ENCODE measurements around the gene CPXM1. TPM values are rescaled to one million over a fixed set of nuclear protein-coding genes. Genes with fewer than 3 reads are reported as not detected.

Gene CPXM1
- under 1 TPM in 1 of 6 experiments, not detected in 5; 0.10 TPM for total RNA-seq (2021; fragmentation: NEBNext Ultra II Directional; extraction: Animal tissue kit (Norgen Biotek cat#: 25700))
- long read RNA-seq = 0 reads

GRCh38 chr20:2800521-2801285 is at the start of gene CPXM1:
TSS of gene CPXM1 (minus strand) at chr20:2800627. CDS start at chr20:2800572, 55 bp downstream.
- H3K4me3 Mint-ChIP-seq = peak within 1 kb of the TSS; percentile 82
- peaks cover 44% of the 10 kb centered on the region for H3K27me3 Mint-ChIP-seq (ENCODE audit: insufficient read depth)

DNA sequence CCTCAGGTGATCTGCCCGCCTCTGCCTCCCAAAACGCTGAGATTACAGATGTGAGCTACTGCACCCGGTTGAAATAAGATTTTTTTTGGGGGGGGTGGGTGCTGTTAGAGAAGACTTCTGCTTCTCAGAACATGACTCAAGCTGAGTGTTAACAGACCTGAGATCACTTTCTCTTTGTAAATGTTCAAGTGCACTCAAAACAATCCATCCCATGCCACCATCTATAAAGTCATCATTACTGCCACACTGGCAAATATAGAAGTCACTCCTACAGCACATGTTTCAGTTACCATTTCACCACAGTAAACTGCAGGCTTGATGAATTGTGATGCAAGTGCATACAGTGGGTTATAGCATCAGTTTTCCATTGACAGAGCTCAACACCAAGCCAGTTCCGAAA is 49.1 kb upstream of the CPXM1 start:
- TF ChIP-seq CTCF (IDR thresholded peaks at IDR 0.05) = no peak
- H3K27me3 Mint-ChIP-seq (ENCODE audit: insufficient read depth) = no peaks in the 10 kb centered on the region; the same call in 1 of the 2 replicates
- no peak for DNase-seq
- no peak overlapping the region for H3K4me3 Mint-ChIP-seq
- H3K36me3 Mint-ChIP-seq (ENCODE audit: low read depth) = peaks cover 7% of the 10 kb centered on the region; the same call in 1 of the 2 replicates
- H3K27ac Mint-ChIP-seq = no peak overlapping the region
- H3K9me3 Mint-ChIP-seq = no peaks in the 10 kb centered on the region
- no peaks in the 10 kb centered on the region for H3K4me1 Mint-ChIP-seq (ENCODE audit: low read depth)

More at GRCh38 chr20:2800521-2801285, at the start of gene CPXM1:
- Mint-ChIP-seq H3K4me1 (ENCODE audit: low read depth) (peaks cover 17% of the 10 kb centered on the region), H3K9me3 (peaks cover 4% of the 10 kb centered on the region; the same call in 1 of the 2 replicates), H3K36me3 (ENCODE audit: low read depth) (peaks cover 9% of the 10 kb centered on the region; the same call in 1 of the 2 replicates), H3K27ac (no peak within 1 kb of the TSS)
- TF ChIP-seq CTCF (IDR thresholded peaks at IDR 0.05) = no peak; the same call in 1 of the 2 replicates
- DNase-seq = no peak

DNA sequence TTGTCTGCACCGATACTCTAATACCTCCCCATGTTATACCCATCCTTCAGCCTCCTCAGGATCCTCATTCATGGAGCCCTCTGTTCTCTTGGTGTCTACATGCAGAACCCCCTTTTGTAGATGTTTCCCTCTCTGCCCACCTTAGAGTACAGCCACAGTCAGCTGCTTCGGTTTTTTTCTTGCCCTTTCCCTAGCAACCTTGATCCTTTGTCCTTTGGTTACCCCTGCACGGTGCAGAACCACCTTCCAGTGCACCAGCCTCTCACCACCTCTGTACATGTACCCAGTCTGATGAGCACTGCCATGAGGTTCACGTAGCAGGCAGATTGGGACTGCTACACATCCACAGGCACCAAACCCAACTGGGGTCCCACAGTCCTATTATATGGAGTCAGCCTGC is 47.4 kb upstream of the CPXM1 start:
- Mint-ChIP-seq H3K4me3 (no peak overlapping the region), H3K27me3 (ENCODE audit: insufficient read depth) (no peaks in the 10 kb centered on the region; the same call in 1 of the 2 replicates), H3K27ac (no peak overlapping the region), H3K36me3 (ENCODE audit: low read depth) (peaks cover 18% of the 10 kb centered on the region; the same call in 1 of the 2 replicates), H3K4me1 (ENCODE audit: low read depth) (no peaks in the 10 kb centered on the region), H3K9me3 (no peaks in the 10 kb centered on the region)
- no peak for TF ChIP-seq CTCF (IDR thresholded peaks at IDR 0.05)
- no peak for DNase-seq

DNA sequence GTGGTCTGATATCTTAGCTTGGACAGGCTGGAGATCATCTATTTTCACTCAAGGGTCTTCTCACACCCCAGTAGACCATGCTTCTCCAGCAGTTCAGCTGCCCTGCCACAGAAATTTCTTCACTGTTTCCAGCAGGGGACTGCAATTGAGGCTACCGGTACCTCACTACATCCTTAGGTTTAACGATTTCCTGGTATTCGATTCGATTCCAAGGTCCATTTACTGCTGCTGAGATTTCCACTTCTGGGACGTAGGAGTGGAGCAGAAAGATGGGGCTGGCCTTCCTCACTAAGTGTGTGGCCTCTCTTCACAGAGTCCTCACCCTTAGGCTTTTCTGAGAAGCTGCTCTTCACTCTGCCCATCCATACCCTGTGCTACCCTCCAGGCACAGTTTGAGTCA is 46.3 kb upstream of the CPXM1 start:
- H3K36me3 Mint-ChIP-seq (ENCODE audit: low read depth) = peaks cover 18% of the 10 kb centered on the region; the same call in 1 of the 2 replicates
- H3K4me3 Mint-ChIP-seq = no peak overlapping the region
- no peak overlapping the region for H3K27ac Mint-ChIP-seq
- H3K4me1 Mint-ChIP-seq (ENCODE audit: low read depth) = no peaks in the 10 kb centered on the region
- no peaks in the 10 kb centered on the region for H3K9me3 Mint-ChIP-seq
- TF ChIP-seq CTCF (IDR thresholded peaks at IDR 0.05) = no peak
- no peaks in the 10 kb centered on the region for H3K27me3 Mint-ChIP-seq (ENCODE audit: insufficient read depth)
- DNase-seq = no peak

- Mint-ChIP-seq H3K4me3 (no peak overlapping the region), H3K9me3 (no peaks in the 10 kb centered on the region), H3K4me1 (ENCODE audit: low read depth) (peaks cover 4% of the 10 kb centered on the region; the same call in 1 of the 2 replicates), H3K36me3 (ENCODE audit: low read depth) (peaks cover 18% of the 10 kb centered on the region; the same call in 1 of the 2 replicates), H3K27me3 (ENCODE audit: insufficient read depth) (no peaks in the 10 kb centered on the region), H3K27ac (no peak overlapping the region)
- TF ChIP-seq CTCF (IDR thresholded peaks at IDR 0.05) = no peak
- DNase-seq = no peak
These were observed 45.2 kb upstream of the CPXM1 start for GRCh38 chr20:2845607-2846006.
